ENCODE results near the gene EIF5A.

The EIF5A gene

GRCh38 chr17:7343250-7343649, 35.8 kb downstream of the EIF5A start:
- H3K4me3 ChIP-seq = no peak overlapping the region
- intact Hi-C loops (cut with DNase I; ENCODE audit: low total_unique reads) = loop anchor here (10.0 kb wide), 1 partner anchor 88 kb away; the partner anchor contains the start of genes CTDNEP1 and ELP5
- no peak overlapping the region for H3K27ac ChIP-seq
- DNase-seq = no peak
- peaks cover 0 to 6% (median 0%) of the 10 kb centered on the region in 4 donors for H3K4me1 ChIP-seq
- peaks cover 0 to 37% of the 10 kb centered on the region in 2 donors for H3K27me3 ChIP-seq
- no peaks in the 10 kb centered on the region for H3K36me3 ChIP-seq
- no peaks in the 10 kb centered on the region for H3K9me3 ChIP-seq
- TF ChIP-seq CTCF (IDR thresholded peaks at IDR 0.05) = no peak

- H3K27ac ChIP-seq = no peak overlapping the region
Measured at GRCh38 chr17:7346761-7347614, 39.6 kb downstream of the EIF5A start.

GRCh38 chr17:7347630-7348477, 40.4 kb downstream of the EIF5A start:
- Histone ChIP-seq H3K27me3 (peaks cover 0 to 7% of the 10 kb centered on the region in 2 donors), H3K36me3 (no peaks in the 10 kb centered on the region), H3K4me3 (no peak overlapping the region), H3K4me1 (peaks cover 0 to 36% (median 16%) of the 10 kb centered on the region in 4 donors), H3K9me3 (no peaks in the 10 kb centered on the region), H3K27ac (no peak overlapping the region)
- intact Hi-C loops (cut with DNase I; ENCODE audit: low total_unique reads) = loop anchor here (10.0 kb wide), 1 partner anchor 93 kb away; the partner anchor contains the start of genes CTDNEP1 and ELP5
- no peak for DNase-seq
- no peak for TF ChIP-seq CTCF (IDR thresholded peaks at IDR 0.05)

More at GRCh38 chr17:7346761-7347614, 39.6 kb downstream of the EIF5A start:
- Histone ChIP-seq H3K27me3 (peaks cover 0 to 11% of the 10 kb centered on the region in 2 donors), H3K9me3 (no peaks in the 10 kb centered on the region), H3K36me3 (no peaks in the 10 kb centered on the region), H3K4me1 (peaks cover 0 to 30% (median 10%) of the 10 kb centered on the region in 4 donors), H3K4me3 (no peak overlapping the region)
- no peak for DNase-seq
- intact Hi-C loops (cut with DNase I; ENCODE audit: low total_unique reads) = loop anchor here (10.0 kb wide), 1 partner anchor 92 kb away; the partner anchor contains the start of genes CTDNEP1 and ELP5
- no peak for TF ChIP-seq CTCF (IDR thresholded peaks at IDR 0.05)

GRCh38 chr17:7348478-7349242, 41.2 kb downstream of the EIF5A start:
- peaks cover 0 to 44% (median 24%) of the 10 kb centered on the region in 4 donors for H3K4me1 ChIP-seq
- DNase-seq = no peak
- TF ChIP-seq CTCF (IDR thresholded peaks at IDR 0.05) = no peak
- peak overlapping the region in 1 of 2 donors; percentile 99 for H3K27ac ChIP-seq
- H3K4me3 ChIP-seq = no peak overlapping the region
- intact Hi-C loops (cut with DNase I; ENCODE audit: low total_unique reads) = loop anchor here (10.0 kb wide), 1 partner anchor 94 kb away; the partner anchor contains the start of genes CTDNEP1 and ELP5
- H3K9me3 ChIP-seq = no peaks in the 10 kb centered on the region
- no peaks in the 10 kb centered on the region for H3K27me3 ChIP-seq
- no peaks in the 10 kb centered on the region for H3K36me3 ChIP-seq
